GM23338 (cell line): Measurements from ENCODE around the gene PLCD4.

Experiments used
- EZH2 ChIP-seq: fragments of 200-600 bp; sonication (generic); IDR thresholded peaks from one replicate; pipeline ENCODE4 v1.8.0; 2017; ENCODE audit warnings: antibody characterized with exemption, mild to moderate bottlenecking, low read depth; ENCODE audit not compliant: unreplicated experiment
- EZH2phosphoT487 ChIP-seq: fragments of 200-600 bp; sonication (generic); IDR thresholded peaks from one replicate; pipeline ENCODE4 v1.8.1; 2018; ENCODE audit warnings: antibody characterized with exemption; ENCODE audit not compliant: unreplicated experiment
- JUNB ChIP-seq: IDR thresholded peaks from one replicate; pipeline ENCODE4 v1.6.1; 2016; ENCODE audit warnings: antibody characterized with exemption; ENCODE audit not compliant: unreplicated experiment
- NANOG ChIP-seq: IDR thresholded peaks from 2 replicates; pipeline ENCODE4 v1.6.1; 2016; ENCODE audit warnings: antibody characterized with exemption, borderline replicate concordance
- POLR2AphosphoS5 ChIP-seq: IDR thresholded peaks from 2 replicates; pipeline ENCODE4 v1.6.1; 2016; ENCODE audit warnings: antibody characterized with exemption, low read depth
- REST ChIP-seq: IDR thresholded peaks from one replicate; pipeline ENCODE4 v1.6.1; 2018; ENCODE audit warnings: antibody characterized with exemption; ENCODE audit not compliant: unreplicated experiment
- TF ChIP-seq, protein P1 (sequence below), 2 experiments: fragments of 200-600 bp in 1 of 2; sonication (generic) in 1 of 2; conservative IDR thresholded peaks; 2 replicates each; pipeline versions ENCODE4 v1.5.1 to v1.6.1; 2016 to 2017; ENCODE audit warnings: antibody characterized with exemption in 2 of 2, low read depth in 2 of 2, mild to moderate bottlenecking in 2 of 2, moderate library complexity in 1 of 2
- TF ChIP-seq, protein P2 (sequence below): IDR thresholded peaks from 2 replicates; pipeline ENCODE4 v1.6.1; 2016; ENCODE audit warnings: antibody characterized with exemption

DNA sequence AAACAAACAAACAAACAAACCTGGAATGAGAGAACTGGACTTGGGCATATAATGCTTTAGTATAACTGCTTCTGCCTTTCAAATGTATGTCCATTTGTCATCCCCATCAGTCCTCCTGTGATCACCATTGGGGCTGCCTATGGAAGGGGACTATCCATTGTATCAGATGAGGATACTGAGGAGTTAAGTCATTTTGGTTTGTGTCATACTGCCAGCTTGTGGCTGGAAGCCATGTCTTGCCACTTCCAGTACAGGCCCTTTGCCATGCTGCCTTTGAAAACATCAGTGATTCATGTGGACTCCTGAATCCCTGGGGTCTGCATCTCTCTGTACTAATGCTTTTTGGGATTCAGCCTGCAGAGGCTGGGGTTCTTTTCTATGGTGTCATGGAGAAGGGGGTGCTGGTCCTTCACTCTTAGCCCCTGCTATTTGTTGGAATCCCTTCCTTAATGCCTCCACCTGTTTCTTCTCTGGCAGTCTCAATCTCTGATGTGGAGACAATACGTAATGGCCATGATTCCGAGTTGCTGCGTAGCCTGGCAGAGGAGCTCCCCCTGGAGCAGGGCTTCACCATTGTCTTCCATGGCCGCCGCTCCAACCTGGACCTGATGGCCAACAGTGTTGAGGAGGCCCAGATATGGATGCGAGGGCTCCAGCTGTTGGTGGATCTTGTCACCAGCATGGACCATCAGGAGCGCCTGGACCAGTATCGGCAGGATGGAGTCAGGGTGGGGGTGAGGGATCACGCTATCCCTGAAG is 10.6 kb downstream of the PLCD4 start:
- TF ChIP-seq POLR2AphosphoS5 (no peak), JUNB (no peak), EZH2 (no peak), EZH2phosphoT487 (no peak), NANOG (no peak), REST (no peak)
- TF ChIP-seq, protein P1, sequence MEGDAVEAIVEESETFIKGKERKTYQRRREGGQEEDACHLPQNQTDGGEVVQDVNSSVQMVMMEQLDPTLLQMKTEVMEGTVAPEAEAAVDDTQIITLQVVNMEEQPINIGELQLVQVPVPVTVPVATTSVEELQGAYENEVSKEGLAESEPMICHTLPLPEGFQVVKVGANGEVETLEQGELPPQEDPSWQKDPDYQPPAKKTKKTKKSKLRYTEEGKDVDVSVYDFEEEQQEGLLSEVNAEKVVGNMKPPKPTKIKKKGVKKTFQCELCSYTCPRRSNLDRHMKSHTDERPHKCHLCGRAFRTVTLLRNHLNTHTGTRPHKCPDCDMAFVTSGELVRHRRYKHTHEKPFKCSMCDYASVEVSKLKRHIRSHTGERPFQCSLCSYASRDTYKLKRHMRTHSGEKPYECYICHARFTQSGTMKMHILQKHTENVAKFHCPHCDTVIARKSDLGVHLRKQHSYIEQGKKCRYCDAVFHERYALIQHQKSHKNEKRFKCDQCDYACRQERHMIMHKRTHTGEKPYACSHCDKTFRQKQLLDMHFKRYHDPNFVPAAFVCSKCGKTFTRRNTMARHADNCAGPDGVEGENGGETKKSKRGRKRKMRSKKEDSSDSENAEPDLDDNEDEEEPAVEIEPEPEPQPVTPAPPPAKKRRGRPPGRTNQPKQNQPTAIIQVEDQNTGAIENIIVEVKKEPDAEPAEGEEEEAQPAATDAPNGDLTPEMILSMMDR (conservative IDR thresholded peaks at IDR 0.05; ENCODE audit: low read depth in 2 of 2) = peak in 1 of 2 experiments; percentile 53; a peak in 2 of 4 replicates
- TF ChIP-seq, protein P2, sequence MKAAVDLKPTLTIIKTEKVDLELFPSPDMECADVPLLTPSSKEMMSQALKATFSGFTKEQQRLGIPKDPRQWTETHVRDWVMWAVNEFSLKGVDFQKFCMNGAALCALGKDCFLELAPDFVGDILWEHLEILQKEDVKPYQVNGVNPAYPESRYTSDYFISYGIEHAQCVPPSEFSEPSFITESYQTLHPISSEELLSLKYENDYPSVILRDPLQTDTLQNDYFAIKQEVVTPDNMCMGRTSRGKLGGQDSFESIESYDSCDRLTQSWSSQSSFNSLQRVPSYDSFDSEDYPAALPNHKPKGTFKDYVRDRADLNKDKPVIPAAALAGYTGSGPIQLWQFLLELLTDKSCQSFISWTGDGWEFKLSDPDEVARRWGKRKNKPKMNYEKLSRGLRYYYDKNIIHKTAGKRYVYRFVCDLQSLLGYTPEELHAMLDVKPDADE = no peak
